Activated CD4-positive, alpha-beta T cell treated with anti-CD3 and anti-CD28 coated beads, Interleukin-10, Interleukin-2, amounts not matched to agents 100 ng/mL and 50 ng/mL, durations not matched to agents 16 hours and 8 hours (primary cell): Measurements from ENCODE around the gene PALD1.
"Not testable (repeated sequence)": the region's sequence is repeated elsewhere in the genome, so short reads cannot be mapped to it uniquely, and the experiment has no call there.

Source experiments
- DNase-seq: peaks from one replicate; pipeline ENCODE4 v3.0.0-alpha.2; 2020

The PALD1 gene

DNA sequence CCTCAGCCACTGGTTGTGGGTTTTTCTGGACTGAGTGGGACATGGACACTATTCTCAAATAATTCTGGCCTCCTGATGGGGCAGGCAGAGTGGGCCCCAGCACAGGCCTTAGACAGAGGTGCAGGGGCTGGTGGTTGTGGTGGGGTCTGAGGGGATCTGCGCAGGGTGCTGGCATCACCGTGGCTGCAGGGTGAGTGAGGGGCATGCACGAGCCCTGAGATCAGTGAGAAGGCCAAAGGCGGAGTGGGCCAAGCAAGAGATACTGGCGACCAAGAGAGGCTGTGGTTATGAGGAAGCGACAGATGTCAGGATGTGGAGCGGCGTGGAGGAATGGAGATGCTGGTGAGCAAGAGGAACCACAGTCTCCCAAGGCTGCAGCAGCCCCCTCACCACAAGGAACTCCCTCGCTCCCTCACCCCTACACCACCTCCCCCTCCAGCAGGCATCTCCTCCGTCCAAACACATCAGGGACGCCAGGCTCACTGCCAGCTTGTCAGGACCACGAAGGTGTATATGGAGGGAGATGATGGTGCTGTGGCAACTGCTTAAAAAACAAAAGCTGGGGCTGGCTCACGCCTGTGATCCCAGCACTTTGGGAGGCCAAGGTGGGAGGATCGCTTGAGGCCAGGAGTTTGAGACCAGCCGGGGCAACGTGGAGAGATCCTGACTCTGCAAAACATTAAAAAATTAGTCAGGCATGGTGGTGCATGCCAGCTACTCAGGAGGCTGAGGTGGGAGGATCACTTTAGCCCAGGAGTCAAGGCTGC lies 114.4 kb downstream of the PALD1 start:
- DNase-seq, result no peak

DNA sequence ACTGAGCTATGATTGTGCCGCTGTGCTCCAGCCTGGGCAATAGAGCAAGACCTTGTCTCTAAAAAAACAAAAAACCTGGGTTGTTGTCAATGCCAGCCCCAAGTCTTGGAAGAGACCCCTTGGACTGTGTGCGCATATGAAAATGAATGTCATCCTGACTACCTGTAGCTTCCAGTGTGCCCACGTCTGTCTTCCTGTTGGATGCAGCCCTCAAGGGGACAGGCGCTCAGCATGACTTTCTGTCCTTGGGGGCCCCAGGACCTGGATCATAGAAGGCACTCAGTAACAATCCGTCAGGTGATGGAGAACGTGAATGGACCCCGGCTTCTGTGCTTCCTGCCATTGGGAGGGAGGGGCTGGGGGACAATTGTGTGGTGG lies 114.9 kb downstream of the PALD1 start:
- DNase-seq, result no peak

DNA sequence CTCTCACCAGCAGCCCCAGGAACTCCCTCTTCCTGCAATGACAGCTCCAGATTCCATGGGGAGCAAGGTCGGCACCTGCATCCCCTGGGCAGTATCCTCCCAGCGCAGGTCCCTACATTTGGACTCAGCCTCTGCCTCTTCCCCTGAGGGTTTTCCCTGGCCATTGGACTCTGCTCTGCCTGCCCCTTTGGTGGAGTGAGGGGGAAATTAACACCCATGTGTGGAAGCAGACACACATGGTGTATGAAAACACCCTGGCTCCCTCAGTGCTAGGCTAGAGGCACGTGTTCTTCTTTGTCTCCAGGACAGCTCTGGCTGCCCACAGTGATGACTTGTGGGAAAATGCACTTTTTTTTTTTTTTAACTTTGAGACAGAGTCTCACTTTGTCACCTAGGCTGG lies 115.6 kb downstream of the PALD1 start:
- DNase-seq, result no peak

DNA sequence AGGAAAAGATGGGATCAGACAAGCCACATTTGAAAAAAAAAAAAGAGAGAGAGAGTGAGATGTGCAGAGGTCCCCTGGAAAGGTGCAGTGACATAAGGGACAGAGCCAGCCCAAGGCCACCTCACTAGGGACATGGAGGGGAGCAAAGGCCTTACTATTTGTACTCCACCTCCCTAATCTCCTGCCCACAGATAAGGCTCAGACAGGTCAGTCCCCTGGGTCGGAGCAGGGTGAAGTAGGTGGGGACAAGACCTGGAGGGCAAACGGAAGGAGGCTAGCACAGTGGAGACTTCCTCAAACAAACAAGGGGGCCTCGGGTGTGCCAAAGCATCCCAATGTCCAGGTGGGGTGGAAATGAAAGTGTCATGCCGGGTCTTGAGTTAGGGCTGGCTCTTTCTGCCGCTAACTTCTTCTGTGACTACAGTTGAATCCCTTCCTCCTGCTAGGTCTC lies 117.0 kb downstream of the PALD1 start:
- DNase-seq, result no peak

DNA sequence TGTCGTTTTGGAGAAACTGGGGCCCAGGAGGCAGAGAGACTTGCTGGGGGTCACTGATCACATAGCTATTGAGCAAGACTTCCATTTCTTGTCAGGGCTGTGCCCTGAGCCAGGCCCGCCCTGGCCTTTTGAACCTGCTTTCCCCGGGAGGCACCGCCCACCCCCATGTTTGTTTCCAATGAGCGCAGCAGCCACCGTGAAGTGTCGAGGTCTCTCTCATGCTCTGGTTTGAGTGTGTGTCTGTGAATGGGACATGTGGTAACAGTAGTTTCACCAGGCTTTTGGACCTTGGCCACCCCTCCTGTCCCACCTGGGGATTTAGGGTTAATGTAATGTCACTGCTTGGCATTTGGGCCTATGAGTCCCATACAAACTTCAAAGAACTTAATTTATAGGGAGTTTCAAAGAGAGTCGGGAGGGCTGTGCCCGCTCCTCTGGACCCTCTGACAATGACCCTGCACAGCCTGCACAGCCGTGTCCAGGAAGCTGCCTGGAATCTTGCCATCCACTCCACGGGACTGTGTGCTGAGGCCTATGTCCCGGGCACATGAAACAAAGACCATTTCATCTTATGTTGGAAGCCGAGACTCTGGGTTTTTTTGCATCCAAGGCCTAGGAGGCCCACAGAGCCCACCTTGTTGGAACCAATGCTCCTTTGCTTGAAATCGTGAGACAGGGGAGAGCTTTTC lies 117.7 kb downstream of the PALD1 start:
- DNase-seq, result no peak

DNA sequence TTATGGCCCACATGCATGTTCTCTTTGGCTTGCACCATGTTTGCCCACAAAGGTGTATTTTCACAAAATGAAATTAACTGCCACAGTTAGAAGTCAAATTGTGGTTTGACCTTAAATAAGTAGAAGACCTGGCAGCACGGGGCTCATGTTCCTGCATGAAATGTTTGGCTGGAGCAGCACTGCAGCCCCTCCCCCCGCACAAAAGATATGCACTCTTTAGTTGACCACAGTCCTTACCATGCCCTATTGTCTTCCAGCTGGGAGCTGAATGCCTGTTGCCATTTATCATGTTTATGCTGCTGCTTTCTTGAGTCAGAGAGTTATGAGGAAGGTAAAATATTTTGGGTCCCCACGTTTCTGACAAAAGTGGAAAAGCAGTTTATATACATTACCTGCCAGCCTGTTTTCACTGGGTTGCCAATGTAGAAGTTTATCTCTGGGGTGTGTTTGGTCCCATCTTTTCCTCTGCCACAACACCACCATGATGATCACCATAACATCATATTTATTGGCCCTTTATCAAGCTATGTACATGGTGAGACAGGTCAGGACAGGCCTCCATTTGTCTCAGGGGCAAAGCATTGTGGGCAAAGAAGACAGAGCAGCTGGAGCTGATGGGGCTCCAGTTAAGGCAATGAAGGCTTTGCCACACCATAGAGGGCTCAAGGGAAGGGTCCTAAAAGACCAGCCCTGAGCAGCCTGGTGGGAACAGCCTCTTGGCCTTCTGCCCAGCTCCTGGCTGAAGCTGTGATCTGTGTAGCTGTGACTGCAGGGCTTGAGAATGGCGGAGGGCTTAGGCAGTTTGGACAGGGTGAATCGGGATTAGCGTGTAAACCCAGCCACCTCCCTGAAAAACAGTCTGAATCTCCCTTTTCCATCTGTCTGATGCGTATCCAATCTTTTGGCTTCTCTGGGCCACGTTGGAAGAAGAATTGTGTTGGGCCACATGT lies 118.6 kb downstream of the PALD1 start:
- no peak for DNase-seq

DNA sequence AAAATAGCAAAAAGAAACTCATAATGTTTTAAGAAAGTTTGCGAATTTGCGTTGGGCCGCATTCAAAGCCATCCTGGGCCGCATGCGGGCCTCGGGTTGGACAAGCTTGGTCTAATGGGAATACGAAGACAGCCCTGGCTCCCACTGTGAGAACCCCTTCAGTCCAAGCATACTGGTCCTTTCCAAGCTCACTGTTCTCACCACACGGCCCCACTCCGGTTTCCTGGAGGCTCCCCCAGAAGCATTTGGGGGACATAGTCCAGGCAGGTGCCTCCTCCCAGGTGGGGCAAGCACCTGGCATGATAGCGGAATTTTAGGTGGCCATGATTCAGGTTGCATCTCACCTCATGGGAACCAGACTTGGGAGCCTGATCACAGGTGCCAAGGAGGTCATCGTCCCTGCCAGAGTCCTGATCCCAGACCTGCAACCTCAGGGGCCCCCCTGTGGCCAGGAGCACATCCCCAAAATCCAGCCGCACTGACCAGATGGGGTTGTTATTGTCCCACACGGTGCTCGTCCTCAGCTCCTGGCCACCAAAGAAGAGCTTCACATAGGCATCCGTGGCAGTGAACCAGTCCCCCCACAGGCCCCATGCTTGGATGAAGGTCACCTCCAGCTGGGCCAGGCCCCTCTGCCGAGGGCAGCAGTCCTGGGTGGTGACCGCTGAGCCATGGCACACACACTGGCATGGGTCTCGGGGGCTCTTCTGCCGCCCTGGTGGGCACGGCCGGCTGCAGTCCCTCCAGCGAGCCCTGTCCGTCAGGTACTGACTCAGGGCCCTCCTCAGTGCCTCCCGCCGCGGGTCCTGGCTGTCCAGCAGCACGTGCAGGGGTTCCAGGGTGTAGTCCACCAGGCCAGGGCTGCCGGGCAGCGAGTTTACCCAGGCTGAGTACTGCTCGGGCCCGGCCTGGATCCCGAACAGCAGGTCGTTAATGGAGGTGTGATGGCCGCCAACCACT lies 119.6 kb downstream of the PALD1 start:
- DNase-seq, result no peak

DNA sequence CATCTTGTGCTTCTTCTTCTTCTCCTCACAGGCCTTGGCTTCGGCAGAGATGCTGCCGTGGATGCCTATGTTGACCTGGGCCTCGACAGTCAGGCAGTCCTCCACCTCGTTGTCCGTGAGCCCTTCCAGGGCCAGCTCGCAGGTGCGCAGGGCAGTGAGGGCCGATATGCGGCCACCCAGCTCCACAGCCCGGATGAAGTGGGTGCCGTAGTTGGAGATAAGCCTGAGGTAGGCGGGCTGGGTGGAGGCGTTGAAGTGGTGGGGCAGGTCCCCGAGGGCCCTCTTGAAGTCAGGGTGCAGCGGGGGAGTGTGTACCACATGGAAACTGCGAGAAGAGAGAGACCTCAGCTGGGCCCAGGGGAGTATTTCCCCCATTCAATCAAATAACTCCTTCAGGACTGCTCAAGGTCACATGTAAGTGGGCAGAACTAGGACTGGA lies 120.3 kb downstream of the PALD1 start:
- DNase-seq, result no peak

DNA sequence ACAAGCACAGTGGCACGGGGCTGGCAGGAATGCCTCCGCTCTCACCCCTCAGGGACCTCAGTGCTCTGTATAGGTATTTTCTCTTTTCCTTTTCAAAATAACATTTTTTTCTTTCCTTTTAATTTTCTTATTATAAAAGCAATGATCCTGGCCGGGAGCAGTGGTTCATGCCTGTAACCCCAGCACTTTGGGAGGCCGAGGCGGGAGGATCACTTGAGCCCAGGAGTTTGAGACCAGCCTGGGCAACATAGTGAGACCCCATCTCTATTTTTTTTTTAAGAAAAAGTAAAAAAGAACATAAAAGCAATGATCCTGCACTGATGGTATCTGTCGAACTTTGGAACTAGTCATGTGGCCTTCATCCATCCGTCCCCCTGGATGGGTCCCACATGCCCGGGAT lies 120.8 kb downstream of the PALD1 start:
- DNase-seq, result no peak

DNA sequence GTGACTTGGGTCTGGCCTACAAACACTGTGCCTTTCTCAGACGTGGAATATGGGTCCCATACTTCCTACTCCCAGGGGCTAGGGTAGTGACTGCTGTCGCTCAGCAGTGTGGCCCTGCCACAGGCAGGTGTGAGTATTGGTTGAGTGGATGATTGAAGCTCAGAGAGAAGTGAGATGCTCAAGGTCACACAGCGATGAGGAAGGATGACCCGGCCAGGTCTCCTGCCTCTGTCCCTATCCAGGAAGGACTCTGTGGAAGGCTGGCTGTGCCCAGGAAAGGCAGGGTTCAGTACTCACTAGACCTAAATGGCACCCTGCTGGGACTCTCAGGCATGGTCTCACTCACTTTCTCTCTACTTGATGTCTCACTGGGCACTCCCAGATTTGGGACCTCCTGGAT lies 121.2 kb downstream of the PALD1 start:
- DNase-seq, result no peak

DNA sequence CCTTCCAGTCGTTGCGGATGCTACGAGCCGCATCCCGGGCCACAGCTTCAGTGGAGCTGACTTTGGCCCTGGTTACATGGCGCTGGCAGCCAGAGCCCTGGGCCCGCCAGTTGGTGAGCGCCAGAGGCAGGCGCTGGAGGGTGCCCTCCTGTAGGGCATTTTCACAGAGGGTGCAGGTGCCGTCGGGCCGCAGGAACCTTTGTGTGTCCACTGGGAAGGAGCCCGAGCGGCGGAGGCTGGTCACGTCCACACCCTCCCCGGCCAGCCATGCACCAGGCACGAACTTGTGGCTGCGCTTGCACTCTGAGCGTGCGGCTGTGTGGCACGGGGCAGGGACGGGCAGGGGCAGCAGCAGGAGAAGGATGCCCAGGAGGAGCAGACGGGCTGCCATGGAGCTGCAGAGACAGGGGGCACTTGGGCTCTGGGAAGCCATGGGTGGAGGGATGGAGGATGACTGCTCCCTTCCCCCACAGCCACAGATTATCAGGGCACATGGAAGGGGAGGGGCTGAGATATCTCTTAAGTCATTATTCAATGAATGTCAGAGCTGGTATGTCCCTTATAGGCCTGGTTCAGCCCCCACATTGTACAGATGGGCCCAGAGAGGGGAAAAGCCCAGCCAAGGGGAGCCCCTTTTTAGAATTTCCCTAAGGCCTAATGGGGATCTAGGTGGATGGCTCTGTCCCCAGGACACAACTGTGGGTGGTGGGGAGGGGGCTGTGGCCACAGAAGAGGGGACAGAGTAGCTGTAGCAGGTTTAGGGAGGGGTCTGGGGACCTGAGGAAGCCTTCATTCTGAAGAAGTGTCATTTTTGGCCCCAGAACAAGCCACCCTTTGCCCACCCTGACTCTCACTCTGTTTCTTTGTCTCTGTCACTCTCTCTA lies 122.2 kb downstream of the PALD1 start:
- DNase-seq, result no peak

DNA sequence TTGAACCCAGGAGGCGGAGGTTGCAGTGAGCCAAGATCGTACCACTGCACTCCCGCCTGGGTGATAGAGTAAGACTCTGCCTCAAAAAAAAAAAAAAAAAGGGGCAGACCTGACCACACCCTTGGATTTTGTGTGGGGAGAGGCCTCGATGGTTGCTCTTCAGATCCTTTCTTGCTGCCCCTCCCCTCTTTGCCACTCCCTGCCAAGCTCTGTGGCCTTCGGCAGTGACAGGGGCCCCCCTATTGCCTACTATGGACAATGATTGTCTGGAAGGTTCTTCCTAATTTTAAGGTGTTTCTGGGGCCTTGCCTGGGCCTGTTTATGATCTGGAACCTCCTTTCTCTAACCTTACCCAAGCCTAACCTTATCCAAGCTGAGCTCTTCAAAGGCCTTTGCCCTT lies 123.2 kb downstream of the PALD1 start:
- DNase-seq, result no peak

DNA sequence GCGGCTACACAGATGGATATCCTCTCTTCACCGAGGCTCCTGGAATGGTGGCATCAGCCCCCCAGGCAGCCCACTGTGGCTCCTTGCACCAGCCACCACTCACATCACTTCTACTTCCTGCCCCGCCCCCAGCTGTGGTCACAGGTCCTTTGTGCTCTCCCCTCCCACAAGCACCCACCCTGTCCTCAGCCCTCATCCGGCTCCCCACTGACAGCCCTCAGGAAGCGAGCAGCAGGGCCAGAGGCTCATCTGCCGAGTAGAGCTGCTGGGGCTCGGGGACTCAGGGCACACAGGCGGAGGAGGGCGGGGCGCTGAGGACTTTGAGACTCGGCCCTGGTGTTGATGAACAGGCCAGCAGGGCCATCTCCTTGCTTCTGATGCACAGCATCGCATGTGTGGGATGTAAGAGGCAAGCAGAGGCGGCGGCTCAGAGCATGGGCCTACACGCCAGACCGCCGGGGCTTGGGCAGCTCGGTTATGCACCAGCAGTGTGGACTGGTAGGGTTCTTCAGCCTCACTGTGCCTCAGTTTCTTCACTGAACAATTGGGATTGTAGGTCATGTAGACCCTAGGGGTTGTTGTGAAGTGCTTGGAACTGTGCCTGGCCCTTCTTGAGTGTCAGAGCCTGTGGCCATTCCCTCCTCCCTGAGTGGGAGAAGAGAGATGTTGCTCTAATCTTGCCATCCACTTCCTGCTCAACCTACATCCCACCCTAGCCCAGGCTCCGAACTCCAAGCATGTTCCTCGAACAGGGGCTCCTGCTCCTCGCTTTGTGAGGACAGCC lies 124.3 kb downstream of the PALD1 start, which contains the start of gene PRF1:
Gene PRF1, minus strand, starts transcription at position 77 of the 784 bp plus-strand sequence. CDS start 1,839 bp downstream, outside the sequence.
- DNase-seq, result peak; percentile 76

DNA sequence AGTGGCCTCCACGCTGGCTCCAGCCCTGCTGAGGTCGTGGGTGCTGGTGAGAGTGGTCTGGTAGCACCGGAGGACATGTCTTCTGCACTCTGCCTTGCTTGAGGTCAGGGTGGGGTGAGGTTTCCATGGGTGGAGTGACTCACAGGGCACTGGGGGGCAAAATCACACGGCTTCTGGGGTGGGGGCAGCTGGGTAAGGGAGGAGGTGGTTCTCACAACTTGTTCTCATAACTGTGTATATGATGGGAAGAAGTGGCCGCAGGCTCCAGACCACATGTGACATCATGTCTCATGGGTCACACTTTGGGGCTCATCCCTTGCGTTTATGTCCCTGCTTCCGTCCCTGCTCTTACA lies 124.9 kb downstream of the PALD1 start:
- peak; percentile 34 for DNase-seq

DNA sequence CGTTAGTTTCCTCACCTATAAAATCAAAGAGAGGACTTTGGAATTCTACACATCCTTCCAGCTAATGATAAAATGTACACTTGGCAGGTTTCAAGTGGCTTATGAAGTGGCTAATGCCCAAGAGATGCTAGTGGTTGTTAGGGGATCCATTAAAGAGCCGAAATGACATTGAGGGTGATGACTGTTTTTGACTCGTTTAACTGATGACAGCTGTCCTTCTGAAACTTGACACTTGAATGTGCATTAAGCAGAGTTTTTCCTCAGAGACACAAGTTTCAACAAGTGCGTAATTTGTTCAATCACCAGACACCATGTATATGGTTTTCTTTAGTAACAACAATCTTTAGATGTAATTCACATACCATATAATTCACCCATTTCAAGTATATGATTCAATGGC lies 125.5 kb downstream of the PALD1 start:
- no peak for DNase-seq

DNA sequence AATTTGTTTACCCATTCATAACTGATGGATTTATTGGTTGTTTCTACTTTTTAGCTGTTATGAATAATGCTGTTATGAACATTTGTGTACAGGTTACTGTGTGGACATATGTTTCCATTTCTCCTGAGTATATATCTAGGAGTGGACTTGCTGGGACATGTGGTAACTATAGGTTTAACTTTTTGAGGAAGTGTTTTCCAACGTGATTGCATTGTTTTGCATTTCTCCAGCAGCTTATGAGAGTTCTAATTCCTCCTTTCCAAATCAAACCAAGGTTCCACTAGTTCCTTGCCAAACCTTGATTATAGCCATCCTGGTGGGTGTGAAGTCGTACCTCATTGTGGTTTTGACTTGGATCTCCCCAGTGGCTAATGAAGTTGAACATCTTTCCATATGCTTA lies 126.6 kb downstream of the PALD1 start:
- no peak for DNase-seq

DNA sequence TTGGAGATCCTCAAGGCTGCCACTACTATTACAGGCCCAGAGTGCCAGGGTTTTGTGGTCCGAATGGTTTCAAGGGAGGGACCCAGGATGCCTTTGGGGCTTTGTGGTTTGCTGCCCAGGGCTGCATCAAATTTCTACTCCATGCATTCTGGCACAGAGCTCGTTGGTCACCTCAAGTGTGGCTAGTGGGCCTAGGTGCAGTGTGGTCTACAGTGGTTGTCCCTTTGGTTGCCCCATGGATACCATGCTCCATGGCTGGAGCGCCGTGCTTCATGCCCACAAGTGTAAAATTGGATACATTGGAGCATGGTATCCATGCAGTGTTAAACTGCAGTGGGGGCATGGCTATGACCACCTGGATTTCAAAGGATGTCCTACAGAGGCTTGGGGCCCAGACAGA lies 129.4 kb downstream of the PALD1 start:
- no peak for DNase-seq

DNA sequence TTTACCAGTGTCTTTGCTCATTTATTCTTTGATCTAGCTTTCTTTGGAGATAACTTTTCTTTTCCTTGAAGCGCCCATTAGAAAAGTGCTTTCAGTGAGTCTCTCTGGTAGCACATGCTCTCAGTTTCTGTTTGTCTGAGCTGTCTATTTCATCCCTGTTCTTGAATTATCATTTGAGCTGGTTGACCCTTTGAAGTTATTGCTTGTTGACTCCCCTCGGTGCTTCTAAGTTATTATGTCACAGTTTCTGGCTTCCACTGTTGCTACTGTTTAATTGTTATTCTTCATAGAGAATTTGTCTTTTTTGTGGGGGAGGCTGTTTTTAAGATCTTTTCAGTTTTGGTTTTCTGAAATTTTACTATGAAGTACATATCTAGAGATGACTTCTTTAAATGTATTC lies 135.4 kb downstream of the PALD1 start:
- DNase-seq, result peak; percentile 21

DNA sequence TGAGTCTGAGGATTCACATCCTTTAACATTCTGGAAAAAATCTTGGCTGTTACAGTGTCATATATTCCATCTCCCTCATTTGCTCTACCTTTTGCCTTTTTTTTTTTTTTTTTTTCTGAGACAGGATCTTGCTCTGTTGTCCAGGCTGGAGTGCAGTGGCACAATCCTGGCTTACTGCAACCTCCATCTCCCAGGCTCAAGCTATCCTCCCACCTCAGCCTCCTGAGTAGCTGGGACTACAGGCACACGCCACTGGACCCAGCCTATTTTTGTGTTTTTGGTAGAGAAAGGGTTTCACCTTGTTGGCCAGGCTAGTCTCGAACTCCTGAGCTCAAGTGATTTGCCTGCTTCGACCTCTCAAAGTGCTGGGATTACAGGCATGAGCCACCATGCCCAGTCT lies 135.8 kb downstream of the PALD1 start:
- DNase-seq, result not testable (repeated sequence)

DNA sequence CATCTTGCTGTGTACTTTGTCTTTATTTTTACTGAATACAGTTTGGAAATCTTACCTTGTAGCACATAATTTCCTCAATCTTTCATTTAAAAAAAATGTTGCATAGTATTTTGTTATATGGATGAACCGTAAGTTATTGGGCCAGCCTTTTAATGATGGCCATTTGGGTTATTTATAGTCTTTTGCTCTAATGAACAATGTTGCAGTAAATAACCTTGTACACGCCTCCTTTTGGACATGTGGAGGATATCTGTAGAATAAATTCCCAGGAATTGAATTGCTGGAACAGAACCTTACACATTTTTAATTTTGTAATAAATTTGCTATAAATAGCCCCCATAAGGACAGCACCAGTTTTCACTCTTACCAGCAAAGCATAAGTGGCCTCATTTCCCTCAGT lies 136.6 kb downstream of the PALD1 start:
- no peak for DNase-seq
